ENCODE measurements around the gene MAGI3. TPM values are rescaled to one million over a fixed set of nuclear protein-coding genes. Genes with fewer than 3 reads are reported as not detected.

Gene MAGI3
- total and polyA plus RNA-seq, 2 of the 13 experiments (the other 11 are each of a cell fraction or from before 2014, with no cell fraction given): 4.0 to 11.8 TPM

- TF ChIP-seq FOXP1 (IDR thresholded peaks at IDR 0.05) (peak; percentile 52), FOXP1 (CRISPR knock-in tag; IDR thresholded peaks at IDR 0.05) (peak; percentile 94), CREB3 (CRISPR knock-in tag; IDR thresholded peaks at IDR 0.05) (no peak), ZNF737 (CRISPR knock-in tag; IDR thresholded peaks at IDR 0.05; ENCODE audit: borderline replicate concordance) (no peak), NR2F1 (CRISPR knock-in tag; IDR thresholded peaks at IDR 0.05) (peak; percentile 27 to 56; a peak in 1 of 4 replicates), GFI1 (CRISPR knock-in tag; IDR thresholded peaks at IDR 0.05; ENCODE audit: borderline replicate concordance) (peak; percentile 68), ZC3H4 (CRISPR knock-in tag; IDR thresholded peaks at IDR 0.05; ENCODE audit: borderline replicate concordance) (no peak), ISL2 (CRISPR knock-in tag; IDR thresholded peaks at IDR 0.05) (peak; percentile 77; the same call in 1 of the 2 replicates), ZSCAN12 (CRISPR knock-in tag; IDR thresholded peaks at IDR 0.05) (no peak), HHEX (CRISPR knock-in tag; IDR thresholded peaks at IDR 0.05) (no peak), ZFP1 (CRISPR knock-in tag; IDR thresholded peaks at IDR 0.05) (peak; percentile 45; the same call in 1 of the 2 replicates), RCOR2 (CRISPR knock-in tag; IDR thresholded peaks at IDR 0.05) (no peak; the same call in 1 of the 2 replicates), BATF2 (CRISPR knock-in tag; IDR thresholded peaks at IDR 0.05) (no peak), ZNF513 (CRISPR knock-in tag; conservative IDR thresholded peaks at IDR 0.05) (no peak), TCF12 (IDR thresholded peaks at IDR 0.05) (no peak), TCF12 (CRISPR knock-in tag; IDR thresholded peaks at IDR 0.05) (no peak), NCOA2 (CRISPR knock-in tag; IDR thresholded peaks at IDR 0.05) (peak; percentile 80), ZNF747 (CRISPR knock-in tag; IDR thresholded peaks at IDR 0.05; ENCODE audit: borderline replicate concordance) (no peak), ATF2 (CRISPR knock-in tag; IDR thresholded peaks at IDR 0.05) (no peak), U2AF2 (IDR thresholded peaks at IDR 0.05; ENCODE audit: low read depth, low read length) (no peak), HMG20A (CRISPR knock-in tag; IDR thresholded peaks at IDR 0.05; ENCODE audit: borderline replicate concordance) (peak; percentile 91), ZNF749 (CRISPR knock-in tag; IDR thresholded peaks at IDR 0.05; ENCODE audit: borderline replicate concordance) (no peak), TFE3 (CRISPR knock-in tag; IDR thresholded peaks at IDR 0.05) (0 out of 2 replicates have a peak, but pooled peaks have one; percentile 20), ZNF768 (CRISPR knock-in tag; IDR thresholded peaks at IDR 0.05) (no peak), GATAD1 (CRISPR knock-in tag; IDR thresholded peaks at IDR 0.05) (peak; percentile 37), ELF3 (CRISPR knock-in tag; IDR thresholded peaks at IDR 0.05) (peak; percentile 86; the same call in 1 of the 2 replicates)
These were observed 118.2 kb downstream of the MAGI3 start (continued) for GRCh38 chr1:113508364-113509164.
